Heart right ventricle (tissue), 16 donors: ENCODE data around the gene EMILIN2. TPM values are rescaled to one million over a fixed set of nuclear protein-coding genes. Genes with fewer than 3 reads are reported as not detected.
A peak's percentile ranks its signal among the peaks of the same experiment; 100 is the strongest.

Source experiments
- ATAC-seq, 8 donors: fragments of 200-7000 bp; cut with Tn5 transposase; one replicate each; pipeline ENCODE4 v1.9.1; 2020; ENCODE audit warnings: mild to moderate bottlenecking in 8 of 8, moderate library complexity in 8 of 8, moderate number of reproducible peaks in 1 of 8
- DNase-seq, 2 donors: peaks; one replicate each; pipeline ENCODE4 v3.0.0-alpha.2; 2020
- H3K27ac ChIP-seq, 10 donors: fragments of 200-600 bp; sonication (generic) in 2 of 10; one replicate each; pipeline versions ENCODE4 v1.5.0 to v1.8.0; 2020 to 2022; ENCODE audit warnings: mild to moderate bottlenecking in 3 of 10
- H3K27me3 ChIP-seq, 7 donors: fragments of 200-600 bp; one replicate each; pipeline ENCODE4 v1.8.0; 2021 to 2022; ENCODE audit warnings: mild to moderate bottlenecking in 2 of 7
- H3K36me3 ChIP-seq, 9 donors: fragments of 200-600 bp; sonication (generic) in 1 of 9; one replicate each; pipeline versions ENCODE4 v1.5.0 to v1.8.0; 2020 to 2022; ENCODE audit warnings: mild to moderate bottlenecking in 2 of 9
- H3K4me1 ChIP-seq, 9 donors: fragments of 200-600 bp; sonication (generic) in 1 of 9; one replicate each; pipeline versions ENCODE4 v1.5.0 to v1.8.0; 2020 to 2022; ENCODE audit warnings: mild to moderate bottlenecking in 4 of 9
- H3K4me3 ChIP-seq, 10 donors: fragments of 200-600 bp; sonication (generic) in 2 of 10; one replicate each; pipeline versions ENCODE4 v1.5.0 to v1.8.0; 2020 to 2022; ENCODE audit warnings: mild to moderate bottlenecking in 7 of 10, moderate library complexity in 2 of 10
- H3K9me3 ChIP-seq, 11 donors: fragments of 200-600 bp in 10 of 11; sonication (generic) in 2 of 11; one replicate each; pipeline versions ENCODE4 v1.5.0 to v1.8.0; 2013 to 2022; ENCODE audit warnings: mild to moderate bottlenecking in 2 of 11, control low read depth in 1 of 11, moderate library complexity in 1 of 11
- WGBS, 2 donors: extraction: QIAGEN DNeasy Blood & Tissue Kit; methylation state at CpG; one replicate each; pipeline ENCODE4 v1.1.7; 2013; ENCODE audit warnings: inconsistent platforms in 1 of 2; 5-methylcytosine and 5-hydroxymethylcytosine counted together
- intact Hi-C, 10 donors: fragments of 100-400 bp; cut with DNase I; formaldehyde crosslinking; loops; one replicate each; pipeline versions ENCODE4 v1.11.1 to v1.14.2; 2022
- polyA plus RNA-seq, 2 donors: library from polyadenylated mRNA; stranded (reverse); fragments of 200-250 nt; gene quantifications; one replicate each; pipeline ENCODE4 v1.2.3, GENCODE V29; 2013
- total RNA-seq, 10 donors: library from RNA; stranded (reverse); fragmentation: NEBNext Ultra II Directional in 3 of 10; extraction: Animal tissue kit (Norgen Biotek cat#: 25700) in 3 of 10; gene quantifications; one replicate each; pipeline versions ENCODE4 v1.2.1 to v1.2.4, GENCODE V29; 2021 to 2023
- TF ChIP-seq, protein P1 (sequence below), 9 donors: fragments of 200-600 bp; sonication (generic) in 2 of 9; IDR thresholded peaks; one replicate each; pipeline versions ENCODE4 v1.5.0 to v1.8.0; 2021 to 2022; ENCODE audit warnings: antibody characterized with exemption in 9 of 9, mild to moderate bottlenecking in 5 of 9, moderate library complexity in 1 of 9
- donor health status: Arrhythmogenic right ventricular cardiomyopathy.
- donor health status: ischemic (EF 13 %, LVEDD 7.1; RV severe dilation, severe dysfunction).
- donor health status: healthy with polysubstance abuse.
- donor health status: DM: no; HTN: yes; CAD: no.
- donor health status: DM: no; HTN: no; CAD: no.
- donor health status: ischemic (EF 25% LVEDD 6.9; RV normal size, moderate dysfunction).
- donor health status: ischemic (EF 25% LVEDD 5.7; RV mildly dilated, moderate dysfunction).
- donor health status: healthy.
- donor health status: DM: yes; HTN: yes; CAD: no.
- donor health status: Ischemic cardiomyopathy.
- donor health status: ischemic (EF 35%, LVEDD 5.7; RV mildly dilated, moderate dysfunction).
- donor health status: nonischemic (EF 11% LVEDD 7.7; RV severe dilation, severe dysfunction).
- donor health status: DM: yes; HTN: yes; CAD: no.
- donor health status: PGD.
- donor health status: ischemic (EF 29% LVEDD 5.4; RV normal size, mild dysfunction).
- donor health status: nonischemic (EF 23%, LVEDD 6.1; RV moderate dilation, normal function).

EMILIN2 gene
- total and polyA plus RNA-seq, 12 donors, result 9.5 to 50.5 (median 19.6) TPM

DNA sequence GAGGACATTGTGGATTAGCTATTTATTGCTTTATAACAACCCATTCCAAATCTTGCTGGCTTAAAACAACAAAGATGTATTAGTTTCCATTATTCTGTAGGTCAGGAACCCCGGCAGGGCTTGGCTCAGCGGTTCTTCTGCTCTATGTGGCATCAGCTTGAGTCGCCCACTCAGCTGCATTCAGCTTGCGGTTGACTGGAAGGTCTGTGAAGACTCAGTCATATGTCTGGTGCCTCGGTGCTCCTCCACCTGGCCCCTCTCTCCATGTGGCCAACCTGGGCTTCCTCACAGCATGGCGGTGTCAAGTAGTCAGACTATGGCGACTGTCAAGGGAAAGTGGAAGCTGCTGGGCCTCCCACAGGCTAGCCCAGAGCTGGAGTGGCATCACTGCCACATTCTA is 48.6 kb downstream of the EMILIN2 start:
- peaks cover 0 to 21% (median 0%) of the 10 kb centered on the region in 9 donors for H3K36me3 ChIP-seq
- peaks cover 0 to 7% (median 0%) of the 10 kb centered on the region in 11 donors for H3K9me3 ChIP-seq
- H3K4me1 ChIP-seq, result peaks cover 3 to 44% (median 24%) of the 10 kb centered on the region in 9 donors
- intact Hi-C loops, result loop anchor here in 1 of 10 donors (2.0 kb wide), 1 partner anchor 39 kb away; no protein-coding TSS in a partner anchor
- H3K27me3 ChIP-seq, result no peaks in the 10 kb centered on the region
- ATAC-seq, result no peak
- TF ChIP-seq, protein P1, sequence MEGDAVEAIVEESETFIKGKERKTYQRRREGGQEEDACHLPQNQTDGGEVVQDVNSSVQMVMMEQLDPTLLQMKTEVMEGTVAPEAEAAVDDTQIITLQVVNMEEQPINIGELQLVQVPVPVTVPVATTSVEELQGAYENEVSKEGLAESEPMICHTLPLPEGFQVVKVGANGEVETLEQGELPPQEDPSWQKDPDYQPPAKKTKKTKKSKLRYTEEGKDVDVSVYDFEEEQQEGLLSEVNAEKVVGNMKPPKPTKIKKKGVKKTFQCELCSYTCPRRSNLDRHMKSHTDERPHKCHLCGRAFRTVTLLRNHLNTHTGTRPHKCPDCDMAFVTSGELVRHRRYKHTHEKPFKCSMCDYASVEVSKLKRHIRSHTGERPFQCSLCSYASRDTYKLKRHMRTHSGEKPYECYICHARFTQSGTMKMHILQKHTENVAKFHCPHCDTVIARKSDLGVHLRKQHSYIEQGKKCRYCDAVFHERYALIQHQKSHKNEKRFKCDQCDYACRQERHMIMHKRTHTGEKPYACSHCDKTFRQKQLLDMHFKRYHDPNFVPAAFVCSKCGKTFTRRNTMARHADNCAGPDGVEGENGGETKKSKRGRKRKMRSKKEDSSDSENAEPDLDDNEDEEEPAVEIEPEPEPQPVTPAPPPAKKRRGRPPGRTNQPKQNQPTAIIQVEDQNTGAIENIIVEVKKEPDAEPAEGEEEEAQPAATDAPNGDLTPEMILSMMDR (IDR thresholded peaks at IDR 0.05), result no peak
- H3K27ac ChIP-seq, result peak overlapping the region in 4 of 10 donors; percentile 57 to 81 (median 81)
- H3K4me3 ChIP-seq, result no peak overlapping the region
- WGBS, 2 donors, result 96 to 98% methylated on average over 7 of the region's 7 CpGs
- DNase-seq, result no peak

DNA sequence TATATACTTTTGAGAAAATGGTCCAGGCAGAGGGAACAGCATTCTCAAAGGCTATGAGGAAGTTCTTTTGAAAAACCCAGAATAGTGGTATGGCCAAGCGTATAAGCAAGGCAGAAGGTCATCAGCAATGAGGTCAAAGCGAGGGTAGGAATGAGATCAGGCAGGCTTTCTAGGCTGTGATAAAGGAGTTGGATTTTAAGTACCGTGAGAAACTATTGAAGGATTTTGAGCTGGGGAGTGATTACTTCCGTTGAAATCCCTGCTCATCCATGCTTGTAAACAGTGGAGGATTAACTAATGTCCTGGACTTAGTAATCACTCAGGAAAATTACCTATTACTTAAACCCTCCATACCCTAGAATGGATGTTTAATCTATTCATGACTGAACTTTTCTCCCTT is 50.2 kb downstream of the EMILIN2 start:
- Histone ChIP-seq H3K4me1 (peaks cover 3 to 60% (median 37%) of the 10 kb centered on the region in 9 donors), H3K27ac (peak overlapping the region in 1 of 10 donors; percentile 7), H3K27me3 (no peaks in the 10 kb centered on the region), H3K36me3 (peaks cover 0 to 5% (median 0%) of the 10 kb centered on the region in 9 donors), H3K9me3 (peaks cover 0 to 7% (median 0%) of the 10 kb centered on the region in 11 donors), H3K4me3 (no peak overlapping the region)
- ATAC-seq, result no peak
- TF ChIP-seq, protein P1 (IDR thresholded peaks at IDR 0.05), result no peak
- WGBS, 2 donors, result 57 to 65% methylated on average over 4 of the region's 4 CpGs
- no peak for DNase-seq
- intact Hi-C loops, result no loop called here

DNA sequence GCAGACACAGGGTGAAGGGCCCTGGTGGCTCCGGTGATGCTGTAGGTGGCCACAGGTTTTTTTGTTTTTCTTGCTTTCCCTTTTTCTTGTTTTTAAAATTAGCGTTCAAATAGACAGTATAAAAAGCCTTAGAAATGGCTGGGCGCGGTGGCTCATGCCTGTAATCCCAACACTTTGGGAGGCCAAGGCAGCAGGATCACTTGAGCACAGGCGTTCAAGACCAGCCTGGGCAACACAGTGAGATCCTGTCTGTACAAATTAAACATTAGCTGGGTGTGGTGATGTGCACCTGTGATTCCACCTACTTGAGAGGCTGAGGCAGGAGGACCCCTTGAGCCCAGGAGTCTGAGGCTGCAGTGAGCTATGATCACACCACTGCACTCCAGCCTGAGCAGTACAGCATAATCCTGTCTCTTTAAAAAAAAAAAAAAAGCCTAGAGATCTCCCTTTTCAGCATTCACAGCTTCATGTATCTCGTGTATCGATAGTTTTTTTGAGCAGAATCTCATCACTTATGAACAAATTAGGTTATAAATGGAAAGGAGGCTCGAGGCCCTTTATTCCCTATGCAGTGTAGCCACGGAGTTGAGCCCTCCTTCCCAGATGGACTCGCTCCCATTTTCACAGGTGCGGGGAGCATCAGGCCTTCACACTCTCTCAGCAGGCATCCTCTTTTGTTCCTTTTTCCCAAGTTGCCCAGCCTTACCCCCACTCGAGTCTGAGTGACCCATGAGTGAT is 50.8 kb downstream of the EMILIN2 start:
- WGBS, 2 donors, result 75 to 82% methylated on average over 12 of the region's 12 CpGs
- Histone ChIP-seq H3K4me3 (no peak overlapping the region), H3K4me1 (peaks cover 4 to 63% (median 43%) of the 10 kb centered on the region in 9 donors), H3K36me3 (peaks cover 0 to 3% (median 0%) of the 10 kb centered on the region in 9 donors), H3K27me3 (peaks cover 0 to 4% (median 0%) of the 10 kb centered on the region in 7 donors), H3K9me3 (peaks cover 0 to 7% (median 0%) of the 10 kb centered on the region in 11 donors), H3K27ac (peak overlapping the region in 4 of 10 donors; percentile 7 to 50 (median 30))
- TF ChIP-seq, protein P1 (IDR thresholded peaks at IDR 0.05), result no peak
- ATAC-seq, result no peak
- intact Hi-C loops, result no loop called here
- DNase-seq, result no peak

DNA sequence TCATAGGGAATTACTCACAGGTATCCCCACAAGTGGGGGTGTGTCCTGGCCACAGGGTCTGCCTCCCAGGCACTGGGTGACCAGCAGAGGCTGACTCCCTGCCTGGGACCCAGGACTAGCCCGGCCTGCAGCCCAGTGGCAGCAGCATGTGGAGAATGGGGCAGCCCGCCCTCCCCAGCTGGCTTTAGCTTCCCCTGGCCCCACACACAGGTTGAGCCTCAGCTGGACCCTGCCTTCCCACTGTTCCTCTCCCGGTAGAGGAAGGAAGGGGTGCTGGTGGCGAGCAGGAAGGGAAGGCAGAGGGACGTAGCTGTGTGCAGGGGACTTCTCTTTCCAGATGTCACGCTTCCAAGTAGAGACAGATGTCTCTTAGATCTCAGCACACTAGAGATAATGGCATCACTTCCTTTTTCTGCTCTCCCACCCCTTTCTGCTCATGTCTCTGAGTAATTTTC is 51.4 kb downstream of the EMILIN2 start:
- ATAC-seq (peak in 4 of 8 donors; percentile 7 to 26 (median 16)), DNase-seq (peak in 1 of 2 donors; percentile 23)
- Histone ChIP-seq H3K36me3 (peaks cover 0 to 3% (median 0%) of the 10 kb centered on the region in 9 donors), H3K4me1 (peaks cover 6 to 65% (median 45%) of the 10 kb centered on the region in 9 donors), H3K27ac (peak overlapping the region in 6 of 10 donors; percentile 0 to 50 (median 26)), H3K27me3 (peaks cover 0 to 4% (median 0%) of the 10 kb centered on the region in 7 donors), H3K9me3 (peaks cover 0 to 7% (median 0%) of the 10 kb centered on the region in 11 donors), H3K4me3 (no peak overlapping the region)
- intact Hi-C loops, result no loop called here
- 31 to 34% methylated on average over 6 of the region's 6 CpGs for WGBS, 2 donors
- TF ChIP-seq, protein P1 (IDR thresholded peaks at IDR 0.05), result no peak
